WERI-Rb-1 (cell line): ENCODE measurements around the gene ZNF407.
"Not testable (repeated sequence)": the region's sequence is repeated elsewhere in the genome, so short reads cannot be mapped to it uniquely, and the experiment has no call there.

ENCODE experiments used
- DNase-seq: peaks from one replicate; pipeline ENCODE4 v3.0.0-alpha.2; 2020
- H3K27ac ChIP-seq: fragments of 250-450 bp; sonication (Bioruptor Pico); 2 replicates; pipeline ENCODE4 v1.5.1; 2020; ENCODE audit warnings: mild to moderate bottlenecking, moderate library complexity
- H3K27me3 ChIP-seq: fragments of 250-450 bp; sonication (Bioruptor Pico); 2 replicates; pipeline ENCODE4 v1.5.1; 2021; ENCODE audit warnings: mild to moderate bottlenecking, low read depth, moderate library complexity; ENCODE audit not compliant: insufficient read depth, severe bottlenecking
- H3K36me3 ChIP-seq: fragments of 250-450 bp; sonication (Bioruptor Pico); 2 replicates; pipeline ENCODE4 v1.5.1; 2020; ENCODE audit warnings: mild to moderate bottlenecking, moderate library complexity
- H3K4me3 ChIP-seq: 2 replicates; pipeline ENCODE4 v1.5.1; 2011; ENCODE audit warnings: low read depth, mild to moderate bottlenecking, control low read depth, low read length
- H3K9me3 ChIP-seq: fragments of 250-450 bp; sonication (Bioruptor Pico); 2 replicates; pipeline ENCODE4 v1.5.1; 2021; ENCODE audit warnings: mild to moderate bottlenecking, moderate library complexity; ENCODE audit not compliant: severe bottlenecking
- TF ChIP-seq, protein P1 (sequence below): IDR thresholded peaks from 2 replicates; pipeline ENCODE4 v1.5.1; 2011; ENCODE audit warnings: low read depth, mild to moderate bottlenecking, control low read depth, inconsistent platforms, low read length

The ZNF407 gene

DNA sequence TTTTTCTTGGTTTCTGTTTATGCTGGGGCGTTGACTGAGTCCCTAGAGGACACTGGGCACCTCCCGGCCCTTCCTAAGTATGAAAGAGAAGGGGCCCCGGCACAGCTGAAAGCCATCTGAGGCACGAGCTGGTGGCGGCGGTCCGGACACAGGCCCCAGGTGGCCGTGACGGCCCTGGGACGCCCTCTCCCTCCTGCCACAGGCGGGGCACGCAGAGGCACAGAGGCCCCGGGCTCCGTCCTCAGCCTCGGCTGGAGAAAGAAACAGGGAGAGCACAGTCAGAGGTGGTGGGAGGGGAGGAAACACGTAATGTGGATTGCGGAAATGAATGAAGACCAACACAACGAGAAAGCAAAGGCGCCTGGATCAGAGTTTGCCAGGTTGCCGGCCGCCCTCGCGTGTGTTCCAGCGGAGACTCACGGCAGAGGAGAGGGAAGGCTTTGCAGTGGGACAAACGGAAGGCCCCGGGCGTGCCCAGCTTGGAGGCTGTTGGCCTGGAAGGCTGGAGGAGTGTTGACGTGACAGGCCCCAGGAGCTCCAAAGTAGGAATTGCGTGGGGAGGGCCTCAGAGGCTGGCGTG lies 492.2 kb downstream of the ZNF407 start:
- Histone ChIP-seq H3K4me3 (no peak overlapping the region), H3K9me3 (peaks cover 3% of the 10 kb centered on the region), H3K27me3 (no peaks in the 10 kb centered on the region), H3K27ac (no peak overlapping the region), H3K36me3 (no peaks in the 10 kb centered on the region)
- TF ChIP-seq, protein P1, sequence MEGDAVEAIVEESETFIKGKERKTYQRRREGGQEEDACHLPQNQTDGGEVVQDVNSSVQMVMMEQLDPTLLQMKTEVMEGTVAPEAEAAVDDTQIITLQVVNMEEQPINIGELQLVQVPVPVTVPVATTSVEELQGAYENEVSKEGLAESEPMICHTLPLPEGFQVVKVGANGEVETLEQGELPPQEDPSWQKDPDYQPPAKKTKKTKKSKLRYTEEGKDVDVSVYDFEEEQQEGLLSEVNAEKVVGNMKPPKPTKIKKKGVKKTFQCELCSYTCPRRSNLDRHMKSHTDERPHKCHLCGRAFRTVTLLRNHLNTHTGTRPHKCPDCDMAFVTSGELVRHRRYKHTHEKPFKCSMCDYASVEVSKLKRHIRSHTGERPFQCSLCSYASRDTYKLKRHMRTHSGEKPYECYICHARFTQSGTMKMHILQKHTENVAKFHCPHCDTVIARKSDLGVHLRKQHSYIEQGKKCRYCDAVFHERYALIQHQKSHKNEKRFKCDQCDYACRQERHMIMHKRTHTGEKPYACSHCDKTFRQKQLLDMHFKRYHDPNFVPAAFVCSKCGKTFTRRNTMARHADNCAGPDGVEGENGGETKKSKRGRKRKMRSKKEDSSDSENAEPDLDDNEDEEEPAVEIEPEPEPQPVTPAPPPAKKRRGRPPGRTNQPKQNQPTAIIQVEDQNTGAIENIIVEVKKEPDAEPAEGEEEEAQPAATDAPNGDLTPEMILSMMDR, result no peak
- no peak for DNase-seq

- TF ChIP-seq, protein P1, result no peak
- Histone ChIP-seq H3K27me3 (no peaks in the 10 kb centered on the region), H3K4me3 (no peak overlapping the region), H3K36me3 (no peaks in the 10 kb centered on the region), H3K27ac (no peak overlapping the region), H3K9me3 (peaks cover 3% of the 10 kb centered on the region)
- no peak for DNase-seq
Observed at GRCh38 chr18:75090336-75090735, 492.7 kb downstream of the ZNF407 start.

- Histone ChIP-seq H3K9me3 (peaks cover 12% of the 10 kb centered on the region), H3K27me3 (no peaks in the 10 kb centered on the region), H3K27ac (no peak overlapping the region), H3K4me3 (no peak overlapping the region), H3K36me3 (no peaks in the 10 kb centered on the region)
- no peak for DNase-seq
- TF ChIP-seq, protein P1, result no peak
Observed at GRCh38 chr18:75097491-75098225, 500.0 kb downstream of the ZNF407 start.

DNA sequence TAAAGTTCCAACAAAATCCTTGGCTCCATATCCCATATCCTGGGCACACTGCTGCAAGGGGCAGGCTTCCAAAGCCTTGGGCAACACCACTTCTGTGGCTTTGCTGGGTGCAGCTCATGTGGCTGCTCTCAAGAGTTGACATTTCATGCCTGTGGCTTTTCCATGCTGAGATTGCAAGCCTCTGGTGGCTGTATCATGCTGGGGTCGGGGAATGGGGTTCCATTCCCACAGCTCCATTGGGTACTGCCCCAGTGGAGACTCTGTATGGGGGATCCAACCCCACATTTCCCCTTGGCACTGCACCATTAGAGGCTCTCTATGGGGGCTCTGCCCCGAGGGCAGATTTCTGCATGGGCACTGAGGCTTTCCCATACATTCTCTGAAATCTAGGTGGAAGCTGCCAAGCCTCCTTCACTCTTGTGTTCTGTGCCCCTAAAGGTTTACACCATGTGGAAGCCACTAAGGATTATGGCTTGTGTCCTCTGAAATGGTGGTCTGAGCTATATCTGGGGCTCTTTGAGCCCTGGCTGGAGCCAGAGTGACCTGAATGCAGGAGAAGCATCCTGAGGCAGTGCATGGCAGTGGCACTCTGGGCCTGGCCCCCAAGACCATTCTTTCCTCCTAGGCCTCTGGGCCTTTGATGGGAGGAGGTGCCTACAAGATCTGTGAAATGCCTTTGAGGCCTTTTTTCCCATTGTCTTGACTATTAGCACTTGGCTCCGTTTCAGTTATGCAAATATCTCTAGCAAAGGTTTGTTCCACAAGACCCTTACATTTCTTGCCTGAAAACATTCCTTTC lies 503.4 kb downstream of the ZNF407 start:
- TF ChIP-seq, protein P1, result no peak
- H3K27ac ChIP-seq, result no peak overlapping the region
- peaks cover 12% of the 10 kb centered on the region for H3K9me3 ChIP-seq
- no peaks in the 10 kb centered on the region for H3K27me3 ChIP-seq
- no peaks in the 10 kb centered on the region for H3K36me3 ChIP-seq
- no peak overlapping the region for H3K4me3 ChIP-seq
- no peak for DNase-seq

GRCh38 chr18:75101916-75102315 lies 504.2 kb downstream of the ZNF407 start:
- DNase-seq, result no peak
- TF ChIP-seq, protein P1, result no peak
- no peak overlapping the region for H3K27ac ChIP-seq
- no peaks in the 10 kb centered on the region for H3K36me3 ChIP-seq
- no peak overlapping the region for H3K4me3 ChIP-seq
- H3K9me3 ChIP-seq, result peaks cover 12% of the 10 kb centered on the region
- no peaks in the 10 kb centered on the region for H3K27me3 ChIP-seq

DNA sequence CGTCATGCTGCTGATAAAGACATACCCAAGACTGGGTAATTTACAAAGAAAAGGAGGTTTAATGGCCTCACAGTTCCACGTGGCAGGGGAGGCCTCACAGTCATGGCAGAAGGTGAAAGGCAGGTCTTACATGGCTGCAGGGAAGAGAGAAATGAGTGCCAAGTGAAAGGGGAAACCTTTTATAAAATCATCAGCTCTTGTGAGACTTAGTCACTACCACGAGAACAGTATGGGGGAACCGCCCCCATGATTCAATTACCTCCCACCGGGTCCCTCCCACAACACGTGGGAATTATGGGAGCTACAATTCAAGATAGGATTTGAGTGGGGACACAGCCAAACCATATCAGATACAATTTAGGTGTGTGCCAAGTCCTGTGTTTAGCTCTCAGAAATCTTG lies 506.4 kb downstream of the ZNF407 start:
- H3K27me3 ChIP-seq, H3K27ac ChIP-seq, DNase-seq, H3K36me3 ChIP-seq, H3K4me3 ChIP-seq: not testable (repeated sequence)
- H3K9me3 ChIP-seq, result peaks cover 10% of the 10 kb centered on the region
